Prostate gland (tissue), 2 donors: ENCODE results near the gene TOP2B. TPM values are rescaled to one million over a fixed set of nuclear protein-coding genes. Genes with fewer than 3 reads are reported as not detected.

ENCODE experiments used
- DNase-seq: peaks from one replicate; pipeline ENCODE4 v3.0.0-alpha.2; 2019; ENCODE audit warnings: low spot score
- H3K27ac ChIP-seq, 2 donors: fragments of 200-600 bp; sonication (generic); 2 replicates each; pipeline ENCODE4 v1.5.1; 2017 to 2019
- H3K27me3 ChIP-seq: fragments of 200-600 bp; sonication (generic); replicated peaks from 2 replicates; pipeline ENCODE4 v1.5.1; 2019; ENCODE audit not compliant: insufficient read depth
- H3K36me3 ChIP-seq, 2 donors: fragments of 200-600 bp; sonication (generic); 1 replicate in 1 of 2; 2 replicates in 1 of 2; pipeline versions ENCODE4 v1.5.1 to v1.8.1; 2017 to 2019
- H3K4me1 ChIP-seq: fragments of 200-600 bp; sonication (generic); replicated peaks from 2 replicates; pipeline ENCODE4 v1.5.1; 2019
- H3K4me3 ChIP-seq, 2 donors: fragments of 200-600 bp; sonication (generic); 2 replicates each; pipeline ENCODE4 v1.5.1; 2017 to 2019
- H3K9me3 ChIP-seq: fragments of 200-600 bp; sonication (generic); 2 replicates; pipeline ENCODE4 v1.5.1; 2017
- CTCF ChIP-seq, 4 experiments: fragments of 200-600 bp in 2 of 4; fragments of 450-650 bp in 2 of 4; sonication (generic) in 2 of 4; IDR thresholded peaks; 1 replicate in 3 of 4; 2 replicates in 1 of 4; pipeline ENCODE4 v1.5.1; 2016 to 2019; ENCODE audit warnings: antibody characterized with exemption in 4 of 4, mild to moderate bottlenecking in 2 of 4, moderate library complexity in 2 of 4
- POLR2A ChIP-seq: fragments of 450-650 bp; IDR thresholded peaks from one replicate; pipeline ENCODE4 v1.6.1; 2016; ENCODE audit warnings: antibody characterized with exemption, mild to moderate bottlenecking
- POLR2AphosphoS5 ChIP-seq: sonication (generic); formaldehyde crosslinking; IDR thresholded peaks from one replicate; pipeline ENCODE4 v1.6.1; 2017; ENCODE audit warnings: antibody characterized with exemption
- whole genome bisulfite sequencing: methylation state at CpG from one replicate; pipeline ENCODE4 v1.1.5; 2018; 5-methylcytosine and 5-hydroxymethylcytosine counted together
- intact Hi-C: fragments of 100-400 bp; cut with DNase I; formaldehyde crosslinking; loops from one replicate; pipeline ENCODE4 v1.14.2; 2022
- total RNA-seq, 2 donors: library from RNA; depleted of rRNA; stranded (reverse); fragments of >200 nt; gene quantifications; one replicate each; pipeline ENCODE4 v1.1.0, GENCODE V29; 2016

TOP2B gene
- total RNA-seq, 2 donors from 2014 or later, result 85.3 to 109 TPM

GRCh38 chr3:25565807-25566206, 98.9 kb downstream of the TOP2B start:
- no peaks in the 10 kb centered on the region for H3K9me3 ChIP-seq
- DNase-seq, result no peak
- H3K4me1 ChIP-seq, result no peaks in the 10 kb centered on the region
- TF ChIP-seq POLR2AphosphoS5 (no peak), POLR2A (no peak), CTCF (IDR thresholded peaks at IDR 0.05) (no peak)
- no peaks in the 10 kb centered on the region for H3K36me3 ChIP-seq
- H3K27me3 ChIP-seq, result no peaks in the 10 kb centered on the region
- H3K27ac ChIP-seq, result no peak overlapping the region
- intact Hi-C loops, result no loop called here
- 98% methylated on average over 7 of the region's 7 CpGs for WGBS
- no peak overlapping the region for H3K4me3 ChIP-seq

DNA sequence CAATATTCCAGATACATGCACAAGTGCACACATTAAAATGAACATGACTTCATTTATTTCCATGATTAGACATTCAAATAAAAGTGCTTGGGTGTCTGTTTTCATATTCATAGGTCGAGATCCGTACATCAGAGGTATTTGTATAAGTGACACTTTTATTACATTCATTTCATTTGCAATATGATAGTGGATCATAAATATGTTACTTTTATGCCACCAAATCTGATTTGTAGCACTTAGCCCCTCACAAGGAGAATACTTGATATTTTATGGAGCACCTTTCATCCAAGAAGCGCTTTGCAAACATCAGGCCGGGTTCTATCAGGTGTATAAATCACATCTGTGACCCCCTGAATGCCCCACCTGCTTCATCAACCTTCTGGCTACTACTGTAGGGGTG, 100.6 kb downstream of the TOP2B start:
- H3K4me3 ChIP-seq, result no peak overlapping the region
- TF ChIP-seq CTCF (IDR thresholded peaks at IDR 0.05), result no peak
- no peak for TF ChIP-seq POLR2AphosphoS5
- no peak for DNase-seq
- H3K36me3 ChIP-seq, result no peaks in the 10 kb centered on the region
- H3K9me3 ChIP-seq, result no peaks in the 10 kb centered on the region
- no peaks in the 10 kb centered on the region for H3K27me3 ChIP-seq
- 72% methylated on average over 4 of the region's 4 CpGs for WGBS
- H3K4me1 ChIP-seq, result no peaks in the 10 kb centered on the region
- intact Hi-C loops, result no loop called here
- no peak overlapping the region for H3K27ac ChIP-seq

DNA sequence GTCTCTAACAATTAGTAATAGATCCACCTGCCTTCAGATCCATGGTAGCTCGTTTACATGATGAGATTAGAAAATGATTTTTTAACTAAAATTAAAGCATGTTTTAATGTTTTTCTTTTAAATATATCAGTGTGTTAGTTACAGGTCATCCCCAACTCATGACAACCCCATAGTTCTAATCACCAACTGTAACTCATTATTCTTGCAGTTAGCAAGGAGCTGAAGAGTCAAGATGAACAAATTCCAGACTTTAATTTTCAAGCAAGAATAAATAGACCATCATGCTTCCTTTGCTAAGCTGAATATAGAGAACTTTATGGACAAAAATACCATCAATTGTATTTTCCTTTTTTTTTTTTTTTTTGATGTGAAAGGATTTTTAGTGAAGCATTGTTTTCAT, 101.1 kb downstream of the TOP2B start:
- no peaks in the 10 kb centered on the region for H3K36me3 ChIP-seq
- TF ChIP-seq CTCF (IDR thresholded peaks at IDR 0.05) (no peak), POLR2A (no peak), POLR2AphosphoS5 (no peak)
- H3K9me3 ChIP-seq, result no peaks in the 10 kb centered on the region
- intact Hi-C loops, result no loop called here
- no peak for DNase-seq
- no peak overlapping the region for H3K27ac ChIP-seq
- H3K4me1 ChIP-seq, result no peaks in the 10 kb centered on the region
- H3K27me3 ChIP-seq, result no peaks in the 10 kb centered on the region
- no peak overlapping the region for H3K4me3 ChIP-seq
- WGBS, result 68% methylated on average over 1 of the region's 1 CpG

- H3K4me1 ChIP-seq, result no peaks in the 10 kb centered on the region
- no peak overlapping the region for H3K27ac ChIP-seq
- intact Hi-C loops, result no loop called here
- H3K27me3 ChIP-seq, result no peaks in the 10 kb centered on the region
- no peak overlapping the region for H3K4me3 ChIP-seq
- no peaks in the 10 kb centered on the region for H3K9me3 ChIP-seq
- DNase-seq, result no peak
- WGBS, result 86% methylated on average over 6 of the region's 6 CpGs
- H3K36me3 ChIP-seq, result no peaks in the 10 kb centered on the region
- TF ChIP-seq CTCF (IDR thresholded peaks at IDR 0.05) (no peak), POLR2A (no peak), POLR2AphosphoS5 (no peak)
These were observed 105.9 kb downstream of the TOP2B start for GRCh38 chr3:25558796-25559195.

GRCh38 chr3:25558121-25558520, 106.6 kb downstream of the TOP2B start:
- no peak for DNase-seq
- 66% methylated on average over 5 of the region's 5 CpGs for WGBS
- Histone ChIP-seq H3K4me3 (no peak overlapping the region), H3K4me1 (no peaks in the 10 kb centered on the region), H3K9me3 (no peaks in the 10 kb centered on the region), H3K27ac (no peak overlapping the region), H3K36me3 (no peaks in the 10 kb centered on the region), H3K27me3 (no peaks in the 10 kb centered on the region)
- intact Hi-C loops, result no loop called here
- TF ChIP-seq POLR2AphosphoS5, result no peak
- no peak for TF ChIP-seq POLR2A
- no peak for TF ChIP-seq CTCF (IDR thresholded peaks at IDR 0.05)
